Activated naive CD8-positive, alpha-beta T cell treated with anti-CD3 and anti-CD28 coated beads, Interleukin-2, amount 10 ng/mL, durations not matched to agents 7 days and 5 days (primary cell): ENCODE measurements around the gene CKS1B. TPM values are rescaled to one million over a fixed set of nuclear protein-coding genes. Genes with fewer than 3 reads are reported as not detected.
"Not testable (repeated sequence)": the region's sequence is repeated elsewhere in the genome, so short reads cannot be mapped to it uniquely, and the experiment has no call there.

Experiments
- ATAC-seq: fragments of 150-1000 bp; cut with Tn5 transposase; one replicate; pipeline ENCODE4 v1.10.0; 2021; ENCODE audit warnings: low read depth, moderate library complexity
- POLR2A ChIA-PET: fragments of 350-600 bp; sonication (Branson Sonifier 250); formaldehyde crosslinking; loops from one replicate; lab custom pipeline; 2021; ENCODE audit warnings: antibody characterized with exemption; lab: Charles Lee
- DNase-seq: peaks from one replicate; pipeline ENCODE4 v3.0.0; 2021
- H3K27ac Mint-ChIP-seq: one replicate; pipeline ENCODE4 v1.8.0; 2022; ENCODE audit warnings: mild to moderate bottlenecking, mixed read lengths
- H3K27me3 Mint-ChIP-seq: one replicate; pipeline ENCODE4 v1.8.0; 2022; ENCODE audit warnings: mild to moderate bottlenecking, moderate library complexity, mixed read lengths
- H3K36me3 Mint-ChIP-seq: one replicate; pipeline ENCODE4 v1.8.0; 2021; ENCODE audit warnings: mild to moderate bottlenecking, mixed read lengths
- H3K4me1 Mint-ChIP-seq: one replicate; pipeline ENCODE4 v1.8.0; 2021; ENCODE audit warnings: mixed read lengths
- H3K4me3 Mint-ChIP-seq: one replicate; pipeline ENCODE4 v1.8.0; 2022; ENCODE audit warnings: mild to moderate bottlenecking, moderate library complexity, mixed read lengths
- H3K9me3 Mint-ChIP-seq: one replicate; pipeline ENCODE4 v1.8.0; 2021; ENCODE audit warnings: mixed read lengths
- total RNA-seq, 2 experiments: library from RNA; stranded (reverse); gene quantifications; one replicate each; pipeline ENCODE4 v1.2.3, GENCODE V29; 2021

Gene CKS1B
- total RNA-seq, 2 experiments from 2014 or later = 112 to 114 TPM

DNA sequence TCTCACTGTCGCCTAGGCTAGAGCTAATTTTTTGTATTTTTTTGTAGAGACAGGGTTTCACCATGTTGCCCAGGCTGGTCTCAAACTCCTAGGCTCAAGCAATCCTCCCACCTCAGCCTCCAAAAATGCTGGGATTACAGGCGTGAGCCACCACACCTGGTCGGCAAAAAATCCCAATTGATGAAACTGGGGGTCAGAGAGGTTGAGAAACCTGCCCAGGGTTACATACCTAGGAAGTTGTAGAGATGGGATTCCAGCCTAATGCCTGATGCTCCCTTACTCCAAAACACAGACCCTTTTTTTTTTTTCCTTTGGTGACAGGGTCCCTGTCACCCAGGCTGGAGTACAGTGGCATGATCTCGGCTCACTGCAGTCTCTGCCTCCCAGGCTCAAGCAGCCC, 12.3 kb downstream of the CKS1B start:
- not testable (repeated sequence) for H3K4me3 Mint-ChIP-seq, H3K36me3 Mint-ChIP-seq, ATAC-seq, H3K27me3 Mint-ChIP-seq, H3K27ac Mint-ChIP-seq, H3K9me3 Mint-ChIP-seq, DNase-seq
- POLR2A ChIA-PET = interaction anchor here (0.7 to 1.3 kb wide), 2 partner anchors 15 to 16 kb away, joined by 3 to 4 read pairs; partner anchors contain the start of gene SHC1
- peaks cover 12% of the 10 kb centered on the region for H3K4me1 Mint-ChIP-seq

DNA sequence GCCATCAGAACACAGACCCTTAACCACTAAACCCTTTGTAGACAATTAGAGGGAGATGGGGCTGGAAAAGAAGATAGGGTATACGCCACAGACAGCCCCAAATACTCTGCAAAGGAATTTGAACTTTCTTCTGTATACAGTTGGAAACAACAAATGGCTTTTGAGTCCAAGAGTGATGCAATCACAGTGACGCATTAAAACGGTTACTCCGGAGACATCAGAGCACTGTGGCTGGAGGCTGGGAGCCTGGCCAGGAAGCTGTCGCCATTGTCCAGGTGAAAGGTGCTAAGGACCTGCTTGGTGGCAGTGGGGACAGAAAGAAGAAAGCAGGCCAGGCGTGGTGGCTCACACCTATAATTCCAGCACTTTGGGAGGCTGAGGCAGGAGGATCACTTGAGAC, 12.8 kb downstream of the CKS1B start:
- POLR2A ChIA-PET = interaction anchor here (0.7 to 1.0 kb wide), 2 partner anchors 17 to 74 kb away, joined by 3 read pairs; partner anchors contain the start of gene SHC1
- peaks cover 6% of the 10 kb centered on the region for H3K36me3 Mint-ChIP-seq
- H3K27me3 Mint-ChIP-seq = no peaks in the 10 kb centered on the region
- H3K9me3 Mint-ChIP-seq = no peaks in the 10 kb centered on the region
- H3K4me1 Mint-ChIP-seq = peaks cover 12% of the 10 kb centered on the region
- no peak for ATAC-seq
- H3K27ac Mint-ChIP-seq = no peak overlapping the region
- DNase-seq = no peak
- H3K4me3 Mint-ChIP-seq = no peak overlapping the region

DNA sequence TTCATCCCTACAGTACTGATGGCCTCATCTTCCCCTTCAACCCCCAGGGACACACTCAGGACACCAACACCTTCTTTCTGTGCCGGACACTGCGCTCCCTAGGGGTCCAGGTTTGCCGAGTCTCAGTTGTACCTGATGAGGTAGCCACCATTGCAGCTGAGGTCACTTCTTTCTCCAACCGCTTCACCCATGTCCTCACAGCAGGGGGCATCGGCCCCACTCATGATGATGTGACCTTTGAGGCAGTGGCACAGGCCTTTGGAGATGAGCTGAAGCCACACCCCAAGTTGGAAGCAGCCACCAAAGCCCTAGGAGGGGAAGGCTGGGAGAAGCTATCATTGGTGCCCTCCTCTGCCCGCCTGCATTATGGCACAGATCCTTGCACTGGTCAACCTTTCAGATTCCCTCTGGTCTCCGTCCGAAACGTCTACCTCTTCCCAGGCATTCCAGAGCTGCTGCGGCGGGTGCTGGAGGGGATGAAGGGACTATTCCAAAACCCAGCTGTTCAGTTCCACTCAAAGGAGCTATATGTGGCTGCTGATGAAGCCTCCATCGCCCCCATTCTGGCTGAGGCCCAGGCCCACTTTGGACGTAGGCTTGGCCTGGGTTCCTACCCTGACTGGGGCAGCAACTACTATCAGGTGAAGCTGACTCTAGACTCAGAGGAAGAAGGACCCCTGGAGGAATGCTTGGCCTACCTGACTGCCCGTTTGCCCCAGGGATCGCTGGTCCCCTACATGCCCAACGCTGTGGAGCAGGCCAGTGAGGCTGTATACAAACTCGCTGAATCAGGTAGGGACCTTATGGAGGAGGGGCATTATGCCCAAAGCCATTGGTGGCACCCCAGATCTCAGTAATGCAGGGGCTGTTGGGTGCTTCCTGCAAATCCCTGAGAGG, 13.8 kb downstream of the CKS1B start:
- peaks cover 6% of the 10 kb centered on the region for H3K36me3 Mint-ChIP-seq
- POLR2A ChIA-PET = interaction anchor here (1.0 to 1.4 kb wide), 2 partner anchors 15 to 73 kb away, joined by 3 read pairs; no protein-coding TSS in a partner anchor
- DNase-seq (no peak), ATAC-seq (no peak)
- H3K27me3 Mint-ChIP-seq = no peaks in the 10 kb centered on the region
- H3K4me3 Mint-ChIP-seq = no peak overlapping the region
- H3K9me3 Mint-ChIP-seq = no peaks in the 10 kb centered on the region
- H3K27ac Mint-ChIP-seq = no peak overlapping the region
- H3K4me1 Mint-ChIP-seq = peaks cover 12% of the 10 kb centered on the region

DNA sequence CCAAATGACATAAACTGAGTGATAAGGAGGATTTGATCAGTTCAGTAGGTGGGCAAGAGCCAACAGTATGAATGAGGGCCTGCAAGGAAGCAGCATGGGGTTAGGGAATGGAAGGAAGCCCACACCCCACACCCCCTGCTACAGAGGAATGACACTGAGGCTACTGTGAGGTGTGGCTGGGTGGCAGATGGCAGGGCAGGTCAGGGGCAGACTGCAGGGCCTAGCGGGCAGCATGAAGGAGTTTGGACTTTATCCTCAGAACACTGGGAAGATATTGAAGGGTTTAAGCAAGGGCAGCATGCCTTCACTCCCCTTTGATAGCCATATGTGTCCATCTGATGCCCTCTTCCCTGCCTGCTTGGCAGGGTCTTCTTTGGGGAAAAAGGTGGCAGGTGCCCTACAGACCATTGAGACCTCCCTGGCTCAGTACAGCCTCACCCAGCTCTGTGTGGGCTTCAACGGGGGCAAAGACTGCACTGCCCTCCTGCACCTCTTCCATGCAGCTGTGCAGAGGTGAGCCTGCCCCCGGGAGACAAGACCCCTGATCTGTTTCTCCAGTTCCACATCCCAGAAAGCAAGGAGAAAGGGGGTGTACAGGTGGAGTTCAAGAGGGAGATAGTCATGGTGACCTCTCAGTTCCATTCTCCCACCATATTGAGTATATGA, 14.8 kb downstream of the CKS1B start:
- ATAC-seq (no peak), DNase-seq (no peak)
- Mint-ChIP-seq H3K9me3 (no peaks in the 10 kb centered on the region), H3K36me3 (peaks cover 6% of the 10 kb centered on the region), H3K4me3 (no peak overlapping the region), H3K27ac (peak overlapping the region; percentile 47), H3K27me3 (no peaks in the 10 kb centered on the region), H3K4me1 (peaks cover 9% of the 10 kb centered on the region)
- POLR2A ChIA-PET = interaction anchor here (1.4 kb wide), 1 partner anchor 16 kb away, joined by 3 read pairs; no protein-coding TSS in a partner anchor

DNA sequence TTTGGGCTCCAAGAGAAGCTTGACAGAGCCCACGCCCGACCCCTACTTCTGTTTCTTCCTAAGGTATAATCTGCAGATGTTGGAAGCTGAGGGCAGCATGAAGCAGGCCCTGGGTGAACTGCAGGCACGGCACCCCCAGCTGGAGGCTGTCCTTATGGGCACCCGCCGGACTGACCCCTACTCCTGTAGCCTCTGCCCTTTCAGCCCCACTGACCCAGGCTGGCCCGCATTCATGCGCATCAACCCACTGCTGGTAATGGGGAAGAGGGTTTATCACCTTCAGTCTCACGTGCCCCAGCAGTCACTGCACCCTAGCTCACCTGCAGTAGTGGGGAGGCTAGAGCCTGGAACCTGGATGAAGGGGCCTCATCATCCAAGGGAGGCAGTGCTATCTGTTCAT, 15.8 kb downstream of the CKS1B start:
- peaks cover 6% of the 10 kb centered on the region for H3K36me3 Mint-ChIP-seq
- DNase-seq (no peak), ATAC-seq (no peak)
- no peaks in the 10 kb centered on the region for H3K27me3 Mint-ChIP-seq
- POLR2A ChIA-PET = no interaction called here
- no peak overlapping the region for H3K4me3 Mint-ChIP-seq
- no peak overlapping the region for H3K27ac Mint-ChIP-seq
- no peaks in the 10 kb centered on the region for H3K9me3 Mint-ChIP-seq
- peaks cover 14% of the 10 kb centered on the region for H3K4me1 Mint-ChIP-seq

DNA sequence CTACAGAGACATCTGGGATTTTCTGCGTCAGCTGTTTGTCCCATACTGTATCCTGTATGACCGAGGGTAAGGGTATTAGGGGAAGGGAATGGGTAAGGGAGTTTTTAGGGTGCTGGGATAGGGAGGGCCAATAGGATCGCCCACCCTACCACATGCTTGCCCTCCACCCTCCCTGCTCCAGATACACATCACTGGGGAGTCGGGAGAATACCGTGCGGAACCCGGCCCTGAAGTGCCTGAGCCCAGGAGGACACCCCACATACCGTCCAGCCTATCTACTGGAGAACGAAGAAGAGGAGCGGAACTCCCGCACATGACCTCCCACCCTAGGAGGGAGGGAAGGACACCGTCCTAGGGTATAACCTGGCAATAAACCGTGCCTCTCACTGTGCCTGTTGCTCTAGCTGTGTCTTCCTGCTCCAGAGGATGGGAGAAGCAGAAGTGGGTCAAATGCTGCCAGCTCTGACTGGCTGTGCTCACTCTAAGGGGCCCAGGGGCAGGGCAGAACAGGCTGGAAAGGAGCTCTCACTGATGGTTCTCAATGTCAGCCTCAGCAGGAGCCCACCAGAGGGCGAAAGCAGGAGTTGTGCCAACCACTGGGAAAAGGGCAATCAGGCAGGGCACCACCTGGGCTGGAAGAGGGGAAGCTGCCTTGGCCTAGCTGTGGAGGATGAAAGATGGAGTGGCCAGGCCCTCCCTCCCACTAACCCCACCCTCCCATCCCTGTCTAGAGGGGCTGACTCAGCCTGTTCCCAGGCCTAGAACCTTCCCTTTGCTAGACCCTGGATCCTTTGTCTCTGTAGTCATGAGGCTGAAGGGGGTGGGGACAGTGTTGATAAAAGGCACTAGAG, 18.5 kb downstream of the CKS1B start:
- Mint-ChIP-seq H3K27ac (peak overlapping the region; percentile 19), H3K9me3 (no peaks in the 10 kb centered on the region), H3K4me1 (peaks cover 25% of the 10 kb centered on the region), H3K27me3 (no peaks in the 10 kb centered on the region), H3K4me3 (no peak overlapping the region), H3K36me3 (peaks cover 6% of the 10 kb centered on the region)
- no peak for DNase-seq
- POLR2A ChIA-PET = interaction anchor here (0.6 to 5.2 kb wide), 4 partner anchors 10 to 40 kb away, joined by 3 to 36 read pairs (median 3); partner anchors contain the start of gene FLAD1
- no peak for ATAC-seq

DNA sequence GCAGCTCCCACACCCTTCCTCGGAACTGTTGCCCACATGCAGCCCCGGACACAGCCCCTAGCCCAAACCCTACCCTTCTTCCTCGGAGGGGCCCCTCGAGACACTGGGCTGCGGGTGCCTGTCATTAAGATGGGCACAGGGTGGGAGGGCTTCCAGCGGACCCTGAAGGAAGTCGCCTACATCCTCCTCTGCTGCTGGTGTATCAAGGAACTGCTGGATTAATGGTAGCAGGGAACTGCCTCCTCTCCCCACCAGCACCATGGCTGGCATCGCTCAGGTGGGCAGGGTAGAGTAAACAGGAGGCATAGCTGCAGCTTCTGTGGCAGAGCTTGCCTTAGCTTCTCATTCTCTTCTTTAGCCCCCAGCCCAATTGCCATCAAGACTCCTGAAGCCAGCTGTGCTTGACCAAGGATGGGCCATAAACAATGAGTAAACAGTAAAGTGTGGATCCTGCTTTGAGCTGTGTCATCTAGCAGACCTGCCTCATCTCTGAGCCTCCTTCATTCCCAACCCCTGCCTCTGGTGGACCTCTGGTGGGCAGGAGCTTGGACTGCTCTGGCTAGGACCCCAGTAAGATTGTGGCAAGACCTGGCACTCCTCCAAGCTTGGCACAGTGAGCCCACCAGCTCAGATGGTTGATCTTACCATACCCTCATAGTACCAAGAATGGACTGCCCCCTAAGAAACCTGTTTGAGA, 19.2 kb downstream of the CKS1B start, which contains the start of gene LENEP:
Gene LENEP (plus strand): TSS at position 15 of the 697 bp plus-strand sequence. CDS start 22 bp downstream, at position 37.
- Mint-ChIP-seq H3K27me3 (no peaks in the 10 kb centered on the region), H3K36me3 (peaks cover 4% of the 10 kb centered on the region), H3K4me3 (no peak within 1 kb of the TSS), H3K27ac (peak within 1 kb of the TSS; percentile 19), H3K4me1 (peaks cover 28% of the 10 kb centered on the region), H3K9me3 (no peaks in the 10 kb centered on the region)
- DNase-seq (no peak), ATAC-seq (no peak)
- POLR2A ChIA-PET = interaction anchor here (0.7 to 5.2 kb wide), 10 partner anchors 11 to 40 kb away, joined by 3 to 36 read pairs (median 4); partner anchors contain the start of genes FLAD1 and PYGO2

DNA sequence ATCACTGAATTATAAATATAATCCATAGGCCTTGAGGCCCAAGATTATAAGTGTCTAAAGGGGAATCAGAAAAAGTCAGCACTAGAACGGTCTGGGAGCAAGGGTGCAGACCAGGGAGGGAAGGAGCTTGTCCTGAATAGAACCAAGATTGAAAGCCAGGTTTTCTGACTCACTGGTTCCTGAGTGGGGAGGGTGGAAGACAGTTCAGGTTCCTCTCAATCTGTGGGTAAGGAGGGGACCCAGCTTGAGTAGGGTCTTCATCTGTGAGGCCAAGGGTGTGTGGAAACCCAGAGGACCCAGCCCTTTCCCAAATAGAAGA, 19.7 kb downstream of the CKS1B start:
- H3K4me3 Mint-ChIP-seq = no peak overlapping the region
- no peaks in the 10 kb centered on the region for H3K9me3 Mint-ChIP-seq
- peak overlapping the region; percentile 12 for H3K27ac Mint-ChIP-seq
- H3K36me3 Mint-ChIP-seq = peaks cover 2% of the 10 kb centered on the region
- no peak for ATAC-seq
- POLR2A ChIA-PET = interaction anchor here (0.7 to 5.2 kb wide), 9 partner anchors 11 to 40 kb away, joined by 3 to 36 read pairs (median 4); partner anchors contain the start of genes FLAD1 and PYGO2
- H3K27me3 Mint-ChIP-seq = no peaks in the 10 kb centered on the region
- DNase-seq = no peak
- peaks cover 28% of the 10 kb centered on the region for H3K4me1 Mint-ChIP-seq

DNA sequence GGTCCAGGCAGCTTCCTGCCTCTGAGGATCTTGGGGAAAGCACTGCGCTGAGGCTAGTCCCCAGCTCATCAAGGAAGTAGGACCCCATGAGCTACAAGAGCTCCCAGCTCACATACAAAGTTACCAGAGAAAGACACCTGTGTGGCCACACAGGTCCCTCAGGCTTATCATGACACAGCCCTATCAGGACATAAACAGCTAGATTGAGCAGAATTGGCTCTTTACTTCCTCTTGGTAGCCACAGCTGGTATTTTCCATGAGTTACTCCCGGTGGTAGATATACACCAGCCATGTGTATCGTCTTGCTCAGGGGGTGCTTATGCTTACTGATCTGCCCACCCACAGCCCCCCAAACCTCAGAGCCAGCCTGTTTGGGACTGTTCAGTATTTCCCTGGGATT, 20.1 kb downstream of the CKS1B start:
- no peak overlapping the region for H3K27ac Mint-ChIP-seq
- no peak for DNase-seq
- no peaks in the 10 kb centered on the region for H3K9me3 Mint-ChIP-seq
- peaks cover 29% of the 10 kb centered on the region for H3K4me1 Mint-ChIP-seq
- POLR2A ChIA-PET = interaction anchor here (0.7 to 5.2 kb wide), 10 partner anchors 12 to 57 kb away, joined by 3 to 36 read pairs (median 4); partner anchors contain the start of genes ADAM15, FLAD1 and PYGO2
- H3K27me3 Mint-ChIP-seq = no peaks in the 10 kb centered on the region
- H3K4me3 Mint-ChIP-seq = no peak overlapping the region
- H3K36me3 Mint-ChIP-seq = peaks cover 2% of the 10 kb centered on the region
- ATAC-seq = no peak

DNA sequence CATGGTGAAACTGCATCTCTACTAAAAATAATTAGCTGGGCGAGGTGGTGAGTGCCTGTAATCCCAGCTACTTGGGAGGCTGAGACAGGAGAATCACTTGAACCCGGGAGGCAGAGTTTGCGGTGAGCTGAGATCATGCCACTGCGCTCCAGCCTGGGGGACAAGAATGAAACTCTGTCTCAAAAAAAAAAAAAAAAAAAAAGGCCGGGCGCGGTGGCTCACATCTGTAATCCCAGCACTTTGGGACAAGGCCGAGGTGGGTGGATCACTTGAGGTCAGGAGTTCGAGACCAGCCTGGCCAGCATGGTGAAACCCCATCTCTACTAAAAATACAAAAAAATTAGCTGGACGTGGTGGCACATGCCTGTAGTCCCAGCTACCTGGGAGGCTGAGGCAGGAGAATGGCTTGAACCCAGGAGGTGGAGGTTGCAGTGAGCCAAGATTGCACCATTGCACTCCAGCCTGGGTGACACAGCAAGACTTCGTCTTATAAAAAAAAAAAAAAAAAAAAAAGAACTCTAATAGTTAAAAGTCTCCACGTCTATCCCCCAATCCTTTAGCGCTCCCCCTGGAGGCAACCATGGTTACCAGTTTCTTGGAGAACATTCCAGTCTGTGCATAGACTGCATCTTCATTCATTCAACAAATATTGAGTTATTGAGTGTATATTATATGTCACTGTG, 21.0 kb downstream of the CKS1B start:
- POLR2A ChIA-PET = interaction anchor here (0.7 to 5.2 kb wide), 6 partner anchors 12 to 75 kb away, joined by 3 to 36 read pairs (median 6); partner anchors contain the start of genes ADAM15 and FLAD1
- not testable (repeated sequence) for ATAC-seq, DNase-seq, H3K4me3 Mint-ChIP-seq, H3K36me3 Mint-ChIP-seq, H3K9me3 Mint-ChIP-seq, H3K27me3 Mint-ChIP-seq, H3K27ac Mint-ChIP-seq
- peaks cover 35% of the 10 kb centered on the region for H3K4me1 Mint-ChIP-seq

DNA sequence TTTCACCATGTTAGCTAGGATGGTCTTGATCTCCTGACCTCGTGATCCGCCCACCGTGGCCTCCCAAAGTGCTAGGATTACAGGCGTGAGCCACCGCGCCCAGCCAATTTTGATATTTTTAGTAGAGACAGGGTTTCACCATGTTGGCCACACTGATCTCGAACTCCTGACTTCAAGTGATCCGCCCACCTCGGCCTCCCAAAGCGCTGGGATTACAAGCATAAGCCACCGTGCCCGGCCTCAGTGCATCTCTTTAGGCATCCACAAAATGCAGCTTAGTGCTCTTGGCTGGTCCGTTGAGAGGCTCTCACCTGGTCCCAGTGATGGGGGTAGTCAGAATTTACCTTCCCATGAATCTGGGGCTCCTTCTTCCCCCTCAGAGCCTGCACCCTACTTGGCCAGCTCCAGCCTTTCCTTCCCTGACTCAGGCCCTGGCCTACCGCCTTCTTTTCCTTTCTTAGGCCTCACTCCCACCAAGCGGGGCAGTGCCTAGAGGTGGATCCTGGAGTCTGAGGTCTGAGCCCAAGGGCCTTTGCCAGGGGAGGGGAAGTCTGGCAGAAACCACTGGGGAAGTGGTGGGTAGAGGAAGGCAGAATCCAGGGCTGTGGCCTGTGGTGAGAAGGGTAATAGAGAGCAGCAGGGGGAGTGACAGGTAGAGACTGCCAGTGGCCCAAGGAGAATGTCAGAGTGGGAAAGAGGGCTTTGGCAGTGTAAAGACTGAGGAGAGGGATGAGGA, 22.7 kb downstream of the CKS1B start:
- Mint-ChIP-seq H3K36me3 (no peaks in the 10 kb centered on the region), H3K27me3 (no peaks in the 10 kb centered on the region), H3K4me3 (peak overlapping the region; percentile 8), H3K27ac (no peak overlapping the region), H3K4me1 (peaks cover 37% of the 10 kb centered on the region), H3K9me3 (no peaks in the 10 kb centered on the region)
- no peak for ATAC-seq
- POLR2A ChIA-PET = interaction anchor here (1.0 to 5.2 kb wide), 3 partner anchors 14 to 36 kb away, joined by 3 to 36 read pairs (median 30); partner anchors contain the start of gene FLAD1
- no peak for DNase-seq
